WI38 (cell line): ENCODE data around the gene CASTOR2.
"Not testable (repeated sequence)": the region's sequence is repeated elsewhere in the genome, so short reads cannot be mapped to it uniquely, and the experiment has no call there.

ENCODE experiments used
- H3K4me3 ChIP-seq: 2 replicates; pipeline ENCODE4 v1.5.1; 2011; ENCODE audit warnings: low read depth, mild to moderate bottlenecking, control low read depth, low read length
- TF ChIP-seq, protein P1 (sequence below): IDR thresholded peaks from 2 replicates; pipeline ENCODE4 v1.5.1; 2012; ENCODE audit warnings: low read depth, mild to moderate bottlenecking, control low read depth, low read length

The CASTOR2 gene

DNA sequence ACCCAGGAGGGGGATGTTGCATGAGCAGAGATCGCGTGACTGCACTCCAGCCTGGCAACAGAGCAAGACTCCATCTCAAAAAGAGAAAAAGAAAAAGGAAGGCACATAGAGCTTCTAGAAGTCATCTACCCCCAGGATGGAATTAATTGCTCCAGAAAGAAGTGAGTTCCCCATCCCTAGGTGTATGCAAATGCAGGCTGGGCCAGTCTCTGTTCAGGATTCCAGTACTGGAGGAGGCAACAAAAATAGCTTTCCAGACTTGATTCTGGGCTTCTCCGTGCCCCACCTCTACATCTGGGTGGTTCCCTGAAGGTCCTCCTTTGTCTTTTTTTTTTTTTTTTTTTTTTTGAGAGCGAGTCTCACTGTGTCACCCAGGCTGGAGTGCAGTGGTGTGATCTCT is 28.6 kb downstream of the CASTOR2 start:
- no peak overlapping the region for H3K4me3 ChIP-seq
- TF ChIP-seq, protein P1, sequence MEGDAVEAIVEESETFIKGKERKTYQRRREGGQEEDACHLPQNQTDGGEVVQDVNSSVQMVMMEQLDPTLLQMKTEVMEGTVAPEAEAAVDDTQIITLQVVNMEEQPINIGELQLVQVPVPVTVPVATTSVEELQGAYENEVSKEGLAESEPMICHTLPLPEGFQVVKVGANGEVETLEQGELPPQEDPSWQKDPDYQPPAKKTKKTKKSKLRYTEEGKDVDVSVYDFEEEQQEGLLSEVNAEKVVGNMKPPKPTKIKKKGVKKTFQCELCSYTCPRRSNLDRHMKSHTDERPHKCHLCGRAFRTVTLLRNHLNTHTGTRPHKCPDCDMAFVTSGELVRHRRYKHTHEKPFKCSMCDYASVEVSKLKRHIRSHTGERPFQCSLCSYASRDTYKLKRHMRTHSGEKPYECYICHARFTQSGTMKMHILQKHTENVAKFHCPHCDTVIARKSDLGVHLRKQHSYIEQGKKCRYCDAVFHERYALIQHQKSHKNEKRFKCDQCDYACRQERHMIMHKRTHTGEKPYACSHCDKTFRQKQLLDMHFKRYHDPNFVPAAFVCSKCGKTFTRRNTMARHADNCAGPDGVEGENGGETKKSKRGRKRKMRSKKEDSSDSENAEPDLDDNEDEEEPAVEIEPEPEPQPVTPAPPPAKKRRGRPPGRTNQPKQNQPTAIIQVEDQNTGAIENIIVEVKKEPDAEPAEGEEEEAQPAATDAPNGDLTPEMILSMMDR: no peak

DNA sequence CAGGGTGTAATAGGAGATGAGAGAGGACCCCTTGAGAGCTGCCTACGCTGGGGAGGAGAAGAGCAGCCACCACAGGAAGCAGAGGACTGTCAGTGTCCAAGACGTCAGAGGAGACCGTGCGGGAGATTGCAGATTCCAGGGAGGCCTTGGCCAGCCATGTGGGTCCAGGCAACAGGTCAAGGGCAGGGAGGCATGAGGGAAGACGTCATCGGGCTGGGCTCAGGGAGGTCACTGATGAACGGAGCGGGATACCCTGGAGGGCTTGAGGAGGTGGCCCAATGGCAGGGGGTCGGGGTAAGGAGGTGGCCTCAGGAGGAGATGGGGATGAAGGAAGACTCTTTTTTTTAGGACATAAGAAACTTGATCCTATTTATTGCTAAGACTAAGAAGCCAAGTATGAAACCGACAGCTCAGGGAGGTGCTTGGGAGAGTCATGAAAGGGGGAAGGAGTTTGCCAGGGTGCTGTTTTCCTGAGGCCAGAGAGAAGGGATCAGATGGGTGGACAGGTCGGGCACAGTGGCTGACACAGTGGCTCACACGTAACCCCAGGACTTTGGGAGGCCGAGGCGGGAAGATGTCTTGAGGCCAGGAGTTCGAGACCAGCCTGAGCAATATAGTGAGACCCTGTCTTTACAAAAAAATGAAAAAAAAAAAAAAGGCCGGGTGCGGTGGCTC is 30.5 kb downstream of the CASTOR2 start:
- not testable (repeated sequence) for H3K4me3 ChIP-seq

DNA sequence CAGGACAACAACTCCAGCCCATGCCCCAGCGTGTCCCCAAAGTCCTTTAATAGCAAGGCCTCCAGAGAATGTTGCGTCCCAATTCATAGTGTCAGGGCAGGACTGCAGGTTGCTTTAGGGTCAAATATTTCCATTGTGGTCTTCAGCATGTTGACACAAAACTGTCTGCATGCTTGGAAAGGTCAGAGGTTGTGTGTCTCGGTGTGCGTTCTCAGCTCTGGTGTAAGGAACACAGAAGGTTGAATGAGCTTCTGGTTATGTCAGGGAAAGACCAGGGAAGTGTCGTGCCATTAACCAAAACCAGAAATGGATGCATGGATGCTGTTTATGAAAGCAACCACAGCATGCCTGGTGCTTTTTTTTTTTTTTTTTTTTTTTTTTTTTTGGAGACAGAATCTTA is 31.9 kb downstream of the CASTOR2 start:
- not testable (repeated sequence) for H3K4me3 ChIP-seq

DNA sequence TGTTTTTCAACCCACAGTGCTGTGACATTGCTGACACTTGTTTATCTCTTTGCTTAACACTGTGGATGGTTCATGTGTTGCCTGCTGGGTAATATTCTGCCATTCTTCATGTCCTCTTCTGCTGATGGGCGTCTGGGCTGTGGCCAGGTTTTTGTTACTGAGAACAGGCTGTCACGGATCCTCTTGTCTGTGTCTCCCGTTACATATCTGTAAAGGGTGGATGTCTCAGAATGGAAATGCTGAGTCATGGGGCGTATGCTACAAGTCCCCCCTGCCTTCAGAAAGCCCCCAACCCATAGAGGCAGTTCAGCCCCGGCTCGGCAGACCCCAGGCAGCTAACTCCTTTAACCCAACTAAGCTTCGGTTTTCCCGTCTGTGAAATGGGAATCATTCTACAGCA is 33.3 kb downstream of the CASTOR2 start:
- H3K4me3 ChIP-seq: not testable (repeated sequence)

DNA sequence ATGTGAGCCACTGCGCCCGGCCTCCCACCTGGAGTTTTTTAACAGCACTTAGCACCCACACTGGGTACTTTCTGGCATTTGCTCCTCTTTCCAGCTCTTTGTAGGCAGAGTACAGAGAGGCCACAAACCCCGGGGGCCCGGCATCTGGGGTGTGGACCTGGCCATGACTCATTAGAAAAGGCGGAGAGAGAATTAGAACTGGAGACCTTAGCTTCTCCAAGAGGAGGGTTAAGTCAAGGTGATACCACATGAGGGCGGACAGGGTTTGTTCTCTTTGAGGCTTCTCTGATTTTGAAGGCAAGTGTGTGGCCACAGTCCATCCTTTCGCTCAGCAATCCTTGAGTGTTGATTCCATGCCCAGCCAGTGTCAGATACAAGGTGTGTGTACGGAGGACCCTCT is 36.9 kb downstream of the CASTOR2 start:
- not testable (repeated sequence) for H3K4me3 ChIP-seq

DNA sequence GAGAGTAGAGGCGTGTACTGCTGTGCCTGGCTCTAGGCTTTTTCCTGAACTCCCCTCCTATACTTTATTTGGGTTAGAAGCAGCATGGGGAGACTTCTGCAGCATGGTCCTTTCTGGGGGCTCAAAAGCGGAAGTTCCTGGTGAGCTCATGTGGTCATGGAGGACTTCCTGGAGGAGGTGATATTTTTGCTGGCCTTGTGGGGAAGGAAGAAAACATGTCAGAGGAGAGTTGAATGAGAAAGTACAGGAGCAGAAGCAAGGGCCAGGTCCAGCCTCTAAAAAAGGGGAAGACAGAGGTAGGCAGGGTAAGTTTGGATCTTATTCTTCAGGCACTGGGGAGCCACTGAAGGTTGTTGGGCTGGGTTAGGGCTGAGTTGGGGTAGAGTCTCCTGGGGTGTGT is 45.5 kb downstream of the CASTOR2 start:
- no peak overlapping the region for H3K4me3 ChIP-seq
- TF ChIP-seq, protein P1: no peak

DNA sequence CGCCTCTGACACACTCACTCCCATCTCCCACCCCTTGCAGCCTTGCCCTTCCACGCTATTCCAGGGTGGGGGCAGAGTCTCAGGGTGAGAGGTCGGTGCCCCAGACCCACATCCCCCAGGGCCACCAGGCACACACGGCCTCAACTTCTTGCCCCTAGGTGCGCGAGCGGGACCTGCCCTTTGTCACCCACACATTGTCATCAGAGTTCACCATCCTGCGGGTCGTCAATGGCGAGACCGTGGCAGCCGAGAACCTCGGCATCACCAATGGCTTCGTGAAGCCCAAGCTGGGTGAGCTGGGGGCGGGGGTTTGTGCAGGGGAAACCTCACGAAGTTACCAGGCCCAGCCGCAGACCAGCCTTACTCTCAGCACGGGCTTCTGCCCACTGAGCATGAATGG is 53.3 kb downstream of the CASTOR2 start:
- TF ChIP-seq, protein P1: no peak

DNA sequence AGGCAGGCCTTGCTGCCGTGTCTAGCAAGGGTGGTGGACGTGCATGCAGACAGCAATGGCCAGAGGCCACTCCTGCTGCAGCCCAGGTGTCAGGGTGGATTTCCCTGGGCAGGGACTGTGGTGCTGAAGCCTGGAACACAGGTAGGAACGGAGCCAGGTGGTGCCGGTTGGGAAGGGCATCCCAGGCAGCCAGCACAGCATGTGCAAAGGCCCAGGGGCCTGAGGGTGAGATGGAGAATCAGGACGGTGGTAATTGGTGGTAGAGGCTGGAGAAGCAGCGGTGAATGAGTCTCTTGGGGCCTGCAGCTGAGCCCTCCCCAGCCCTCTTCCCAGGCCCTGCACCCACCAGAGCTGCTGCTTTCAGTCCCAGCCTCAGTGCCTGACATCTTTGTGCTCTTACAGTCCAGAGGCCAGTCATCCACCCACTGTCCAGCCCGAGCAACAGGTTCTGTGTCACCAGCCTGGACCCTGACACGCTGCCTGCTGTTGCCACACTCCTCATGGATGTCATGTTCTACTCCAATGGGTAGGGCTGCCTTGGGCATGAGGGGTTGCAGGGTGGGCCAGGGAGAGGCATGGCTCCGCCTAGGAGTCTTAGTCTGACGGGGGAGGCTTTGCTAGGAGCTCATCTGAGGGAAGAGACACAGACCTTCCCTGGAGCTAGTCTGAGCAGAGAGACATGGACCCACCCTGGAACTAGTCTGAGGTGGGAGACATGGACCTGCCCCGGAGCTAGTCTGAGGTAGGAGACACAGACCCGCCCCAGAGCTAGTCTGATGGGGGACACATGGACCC is 54.3 kb downstream of the CASTOR2 start:
- TF ChIP-seq, protein P1: no peak
- no peak overlapping the region for H3K4me3 ChIP-seq

More for the DNA sequence above, 53.3 kb downstream of the CASTOR2 start:
- no peak overlapping the region for H3K4me3 ChIP-seq

DNA sequence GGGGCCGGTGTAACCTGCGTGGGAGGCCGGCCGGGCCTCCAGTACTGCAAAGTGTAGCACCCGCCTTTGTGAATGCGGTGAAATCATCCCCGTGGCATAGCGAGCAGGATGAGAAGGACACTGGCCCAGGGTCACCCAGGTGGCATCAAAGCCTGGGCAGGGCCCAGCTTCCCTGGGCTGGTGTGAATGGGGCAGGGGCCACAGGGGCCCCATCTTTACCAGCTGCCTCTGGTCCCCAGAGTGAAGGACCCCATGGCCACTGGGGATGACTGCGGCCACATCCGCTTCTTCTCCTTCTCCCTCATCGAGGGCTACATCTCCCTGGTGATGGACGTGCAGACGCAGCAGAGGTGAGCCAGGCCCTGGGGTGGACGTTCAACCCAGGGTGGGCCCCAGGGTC is 55.3 kb downstream of the CASTOR2 start:
- H3K4me3 ChIP-seq: no peak overlapping the region
- TF ChIP-seq, protein P1: no peak
